Limb (tissue), 2 donors: Measurements from ENCODE around the gene S100A9.

ENCODE experiments used
- DNase-seq, 2 donors: peaks; one replicate each; pipeline ENCODE4 v3.0.0-alpha.2; 2016; ENCODE audit errors: extremely low spot score in 2 of 2

The S100A9 gene

GRCh38 chr1:153389401-153389800 is 31.7 kb downstream of the S100A9 start:
- DNase-seq = no peak

GRCh38 chr1:153389973-153390879 is 32.6 kb downstream of the S100A9 start:
- DNase-seq = no peak

- no peak for DNase-seq
These were observed 33.5 kb downstream of the S100A9 start, which contains the start of gene S100A8 for GRCh38 chr1:153390938-153391710. S100A8 (minus strand) TSS chr1:153391073; CDS start chr1:153390535, 538 bp downstream.

GRCh38 chr1:153392258-153392657 is 34.6 kb downstream of the S100A9 start:
- DNase-seq = no peak

- DNase-seq = no peak
These were observed 35.2 kb downstream of the S100A9 start for GRCh38 chr1:153392822-153393221.

- DNase-seq = no peak
These were observed 36.3 kb downstream of the S100A9 start for GRCh38 chr1:153393926-153394325.

GRCh38 chr1:153394391-153394790 is 36.7 kb downstream of the S100A9 start:
- no peak for DNase-seq

- DNase-seq = no peak
These were observed 37.6 kb downstream of the S100A9 start for GRCh38 chr1:153395136-153395685.

GRCh38 chr1:153395776-153396175 is 38.1 kb downstream of the S100A9 start:
- no peak for DNase-seq

GRCh38 chr1:153396461-153396860 is 38.8 kb downstream of the S100A9 start:
- no peak for DNase-seq

GRCh38 chr1:153397051-153397923 is 39.6 kb downstream of the S100A9 start:
- no peak for DNase-seq

- DNase-seq = no peak
These were observed 40.4 kb downstream of the S100A9 start for GRCh38 chr1:153397924-153398651.

GRCh38 chr1:153399401-153400055 is 41.9 kb downstream of the S100A9 start:
- no peak for DNase-seq

GRCh38 chr1:153400244-153400643 is 42.6 kb downstream of the S100A9 start:
- DNase-seq = no peak

- no peak for DNase-seq
These were observed 43.8 kb downstream of the S100A9 start for GRCh38 chr1:153401461-153401860.

GRCh38 chr1:153402226-153402625 is 44.6 kb downstream of the S100A9 start:
- DNase-seq = no peak

- DNase-seq = no peak
These were observed 45.9 kb downstream of the S100A9 start for GRCh38 chr1:153403421-153404085.

- no peak for DNase-seq
These were observed 46.5 kb downstream of the S100A9 start for GRCh38 chr1:153404086-153404635.

- DNase-seq = no peak
These were observed 47.1 kb downstream of the S100A9 start for GRCh38 chr1:153404768-153405167.
